Measurements from ENCODE around the gene ATXN2L.
A peak's percentile ranks its signal among the peaks of the same experiment; 100 is the strongest.
"Not testable (repeated sequence)": the region's sequence is repeated elsewhere in the genome, so short reads cannot be mapped to it uniquely, and the experiment has no call there.

The ATXN2L gene

GRCh38 chr16:28822520-28823290, at the start of gene ATXN2L:
TSS of gene ATXN2L (plus strand) at chr16:28822999. CDS start at chr16:28823260, 261 bp downstream.
- no peaks in the 10 kb centered on the region for H3K27me3 Mint-ChIP-seq
- H3K27ac Mint-ChIP-seq: peak within 1 kb of the TSS; percentile 100
- H3K4me3 Mint-ChIP-seq: peak within 1 kb of the TSS; percentile 97 to 99
- H3K9me3 Mint-ChIP-seq: no peaks in the 10 kb centered on the region
- DNase-seq (peak; percentile 96), ATAC-seq (peak; percentile 65)
- H3K4me1 Mint-ChIP-seq: peaks cover 66% of the 10 kb centered on the region

GRCh38 chr16:28781697-28782096, 41.1 kb upstream of the ATXN2L start:
- H3K27me3 Mint-ChIP-seq, ATAC-seq: not testable (repeated sequence)

GRCh38 chr16:28782357-28782756, 40.4 kb upstream of the ATXN2L start:
- ATAC-seq, H3K27me3 Mint-ChIP-seq, H3K27ac Mint-ChIP-seq, H3K4me1 Mint-ChIP-seq, DNase-seq, H3K4me3 Mint-ChIP-seq, H3K9me3 Mint-ChIP-seq: not testable (repeated sequence)

More at GRCh38 chr16:28781697-28782096, 41.1 kb upstream of the ATXN2L start:
- H3K4me1 Mint-ChIP-seq, H3K9me3 Mint-ChIP-seq, H3K4me3 Mint-ChIP-seq, DNase-seq, H3K27ac Mint-ChIP-seq: not testable (repeated sequence)

- H3K4me3 Mint-ChIP-seq: peak overlapping the region; percentile 71 to 75
- DNase-seq: peak; percentile 68 to 71
- ATAC-seq: peak; percentile 94
- H3K27ac Mint-ChIP-seq, H3K4me1 Mint-ChIP-seq, H3K27me3 Mint-ChIP-seq, H3K9me3 Mint-ChIP-seq: not testable (repeated sequence)
These were observed 20.4 kb upstream of the ATXN2L start for GRCh38 chr16:28802235-28803019.

GRCh38 chr16:28807445-28808120, 15.2 kb upstream of the ATXN2L start:
- H3K4me1 Mint-ChIP-seq, H3K9me3 Mint-ChIP-seq, H3K4me3 Mint-ChIP-seq, H3K27ac Mint-ChIP-seq, H3K27me3 Mint-ChIP-seq, DNase-seq, ATAC-seq: not testable (repeated sequence)

- H3K27me3 Mint-ChIP-seq: no peaks in the 10 kb centered on the region
- ATAC-seq (no peak), DNase-seq (no peak)
- no peak overlapping the region for H3K27ac Mint-ChIP-seq
- no peaks in the 10 kb centered on the region for H3K9me3 Mint-ChIP-seq
- H3K4me3 Mint-ChIP-seq: no peak overlapping the region
- peaks cover 43% of the 10 kb centered on the region for H3K4me1 Mint-ChIP-seq
These were observed 2.8 kb upstream of the ATXN2L start for GRCh38 chr16:28820016-28820415.

- H3K9me3 Mint-ChIP-seq, H3K27me3 Mint-ChIP-seq, ATAC-seq, DNase-seq: not testable (repeated sequence)
- H3K27ac Mint-ChIP-seq: peak overlapping the region in 1 of 2 donors; percentile 9
- peak overlapping the region in 1 of 2 donors; percentile 53 for H3K4me3 Mint-ChIP-seq
- peaks cover 49% of the 10 kb centered on the region for H3K4me1 Mint-ChIP-seq
These were observed 2.3 kb upstream of the ATXN2L start for GRCh38 chr16:28820546-28820945.

GRCh38 chr16:28821874-28822519, 802 bp upstream of the ATXN2L start:
- Mint-ChIP-seq H3K4me1 (peaks cover 63% of the 10 kb centered on the region), H3K9me3 (no peaks in the 10 kb centered on the region)
- no peak for DNase-seq

GRCh38 chr16:28823291-28823872, 583 bp downstream of the ATXN2L start:
- Mint-ChIP-seq H3K27ac (peak overlapping the region; percentile 100), H3K27me3 (no peaks in the 10 kb centered on the region), H3K4me1 (peaks cover 66% of the 10 kb centered on the region), H3K4me3 (peak overlapping the region; percentile 97 to 99), H3K9me3 (no peaks in the 10 kb centered on the region)
- ATAC-seq (peak; percentile 42), DNase-seq (peak in 1 of 2 donors; percentile 79)

More at GRCh38 chr16:28821874-28822519, 802 bp upstream of the ATXN2L start:
- H3K4me3 Mint-ChIP-seq: peak overlapping the region; percentile 97 to 99
- ATAC-seq: no peak
- H3K27me3 Mint-ChIP-seq: no peaks in the 10 kb centered on the region
- peak overlapping the region; percentile 92 to 100 for H3K27ac Mint-ChIP-seq

GRCh38 chr16:28823873-28824716, 1.3 kb downstream of the ATXN2L start:
- peak; percentile 98 to 99 for DNase-seq
- H3K27ac Mint-ChIP-seq: peak overlapping the region; percentile 100
- H3K4me1 Mint-ChIP-seq: peaks cover 62% of the 10 kb centered on the region
- ATAC-seq: peak; percentile 78
- peak overlapping the region; percentile 97 to 99 for H3K4me3 Mint-ChIP-seq
- H3K27me3 Mint-ChIP-seq: no peaks in the 10 kb centered on the region
- H3K9me3 Mint-ChIP-seq: no peaks in the 10 kb centered on the region

- ATAC-seq (no peak), DNase-seq (no peak)
- Mint-ChIP-seq H3K27ac (peak overlapping the region; percentile 100), H3K27me3 (no peaks in the 10 kb centered on the region), H3K4me1 (peaks cover 62% of the 10 kb centered on the region), H3K4me3 (peak overlapping the region; percentile 97 to 99), H3K9me3 (no peaks in the 10 kb centered on the region)
These were observed 1.8 kb downstream of the ATXN2L start for GRCh38 chr16:28824717-28824973.

GRCh38 chr16:28826141-28826540, 3.3 kb downstream of the ATXN2L start:
- peaks cover 59% of the 10 kb centered on the region for H3K4me1 Mint-ChIP-seq
- peak overlapping the region; percentile 65 to 99 for H3K4me3 Mint-ChIP-seq
- H3K27ac Mint-ChIP-seq: peak overlapping the region; percentile 48 to 95
- H3K27me3 Mint-ChIP-seq: no peaks in the 10 kb centered on the region
- no peaks in the 10 kb centered on the region for H3K9me3 Mint-ChIP-seq
- ATAC-seq: no peak
- no peak for DNase-seq

- DNase-seq (no peak), ATAC-seq (no peak)
- Mint-ChIP-seq H3K4me3 (no peak overlapping the region), H3K27ac (peak overlapping the region in 1 of 2 donors; percentile 48), H3K4me1 (peaks cover 66% of the 10 kb centered on the region), H3K9me3 (no peaks in the 10 kb centered on the region), H3K27me3 (no peaks in the 10 kb centered on the region)
These were observed 6.9 kb downstream of the ATXN2L start for GRCh38 chr16:28829747-28830146.

GRCh38 chr16:28830531-28830930, 7.7 kb downstream of the ATXN2L start:
- DNase-seq (no peak), ATAC-seq (no peak)
- H3K27ac Mint-ChIP-seq: peak overlapping the region in 1 of 2 donors; percentile 90
- H3K27me3 Mint-ChIP-seq: no peaks in the 10 kb centered on the region
- H3K9me3 Mint-ChIP-seq: no peaks in the 10 kb centered on the region
- H3K4me3 Mint-ChIP-seq: no peak overlapping the region
- H3K4me1 Mint-ChIP-seq: peaks cover 66% of the 10 kb centered on the region
